Myocyte (in vitro differentiated cells): Measurements from ENCODE around the gene GRPR. TPM values are rescaled to one million over a fixed set of nuclear protein-coding genes. Genes with fewer than 3 reads are reported as not detected.

Experiments used
- DNase-seq: peaks from one replicate; pipeline ENCODE4 v3.0.0-alpha.2; 2012; ENCODE audit warnings: low read depth
- polyA plus RNA-seq: library from polyadenylated mRNA; unstranded; fragments of >200 nt; gene quantifications from one replicate; pipeline ENCODE4 v1.2.1, GENCODE V29; 2012; ENCODE audit warnings: missing spikeins
- total RNA-seq: library from RNA; depleted of rRNA; stranded (reverse); fragments of >200 nt; gene quantifications from 2 replicates; pipeline ENCODE4 v1.2.3, GENCODE V29; 2014

The GRPR gene
- 0.13 TPM in 1 of 2 replicates, not detected in the other for total RNA-seq
- 0.04 TPM for polyA plus RNA-seq

- peak; percentile 75 for DNase-seq
Observed at GRCh38 chrX:16123222-16123786, at the start of gene GRPR. GRPR (plus strand) TSS chrX:16123565; CDS start chrX:16123954, 389 bp downstream.

GRCh38 chrX:16075087-16075486 is 48.3 kb upstream of the GRPR start:
- peak; percentile 60 for DNase-seq

GRCh38 chrX:16076834-16077233 is 46.5 kb upstream of the GRPR start:
- DNase-seq, result peak; percentile 37

- DNase-seq, result no peak
Observed at GRCh38 chrX:16077811-16078210, 45.6 kb upstream of the GRPR start.

GRCh38 chrX:16081357-16081756 is 42.0 kb upstream of the GRPR start:
- DNase-seq, result no peak

- no peak for DNase-seq
Observed at GRCh38 chrX:16082470-16083085, 40.8 kb upstream of the GRPR start.

GRCh38 chrX:16087076-16087475 is 36.3 kb upstream of the GRPR start:
- DNase-seq, result peak; percentile 7

- no peak for DNase-seq
Observed at GRCh38 chrX:16089086-16089485, 34.3 kb upstream of the GRPR start.

GRCh38 chrX:16096141-16096540 is 27.2 kb upstream of the GRPR start:
- no peak for DNase-seq

GRCh38 chrX:16100673-16101072 is 22.7 kb upstream of the GRPR start:
- no peak for DNase-seq

- no peak for DNase-seq
Observed at GRCh38 chrX:16101581-16101980, 21.8 kb upstream of the GRPR start.

GRCh38 chrX:16103625-16104024 is 19.7 kb upstream of the GRPR start:
- no peak for DNase-seq

- DNase-seq, result no peak
Observed at GRCh38 chrX:16112428-16112827, 10.9 kb upstream of the GRPR start.

- DNase-seq, result no peak
Observed at GRCh38 chrX:16113978-16114565, 9.3 kb upstream of the GRPR start.

GRCh38 chrX:16114611-16115010 is 8.8 kb upstream of the GRPR start:
- peak; percentile 30 for DNase-seq

GRCh38 chrX:16119353-16120220 is 3.8 kb upstream of the GRPR start:
- DNase-seq, result no peak

- peak; percentile 32 for DNase-seq
Observed at GRCh38 chrX:16120431-16120830, 2.9 kb upstream of the GRPR start.

GRCh38 chrX:16124201-16124600 is 836 bp downstream of the GRPR start:
- DNase-seq, result no peak

GRCh38 chrX:16125520-16126149 is 2.3 kb downstream of the GRPR start:
- no peak for DNase-seq

- peak; percentile 28 for DNase-seq
Observed at GRCh38 chrX:16130707-16131106, 7.3 kb downstream of the GRPR start.

GRCh38 chrX:16134936-16135335 is 11.6 kb downstream of the GRPR start:
- DNase-seq, result no peak
